HepG2 (cell line): ENCODE measurements around the gene CAMTA2. TPM values are rescaled to one million over a fixed set of nuclear protein-coding genes. Genes with fewer than 3 reads are reported as not detected.

ENCODE experiments used
- ATAC-seq: fragments of 200-7000 bp; cut with Tn5 transposase; 3 replicates; pipeline ENCODE4 v1.9.1; 2020; ENCODE audit warnings: mild to moderate bottlenecking, moderate library complexity
- BruUV-seq: library from RNA; stranded (reverse); fragments of 400-500 nt; replicated peaks from 2 replicates; lab custom pipeline; 2021; lab: Mats Ljungman, UMichigan
- CTCF ChIA-PET: fragments of 300-600 bp; formaldehyde crosslinking; extraction: SDS; loops from one replicate; lab custom pipeline; 2021; ENCODE audit warnings: low total read pairs, inconsistent platforms, low intra/inter-chr PET ratio; lab: Yijun Ruan, JAX
- POLR2A ChIA-PET: fragments of 350-600 bp; sonication (Branson Sonifier 250); formaldehyde crosslinking; loops from one replicate; lab custom pipeline; 2020; ENCODE audit warnings: antibody characterized with exemption, inconsistent platforms; lab: Yijun Ruan, JAX
- DNase-seq: peaks from one replicate; pipeline ENCODE4 v3.0.0-alpha.2; 2015; ENCODE audit warnings: low spot score
- FAIRE-seq: peaks from 3 replicates; lab custom pipeline; 2011; peaks lifted over from hg19 to GRCh38; lab: Jason Lieb, UNC
- H2AFZ ChIP-seq: one replicate; pipeline ENCODE4 v1.6.1; 2011; ENCODE audit warnings: low read length, inconsistent platforms
- H3K27ac ChIP-seq: fragments of 300-600 bp; 3 replicates; pipeline ENCODE4 v1.8.0; 2011; ENCODE audit warnings: mixed run types, mild to moderate bottlenecking, mixed read lengths, low read length, inconsistent platforms; ENCODE audit not compliant: insufficient read depth; ENCODE audit errors: extremely low read length
- H3K27me3 ChIP-seq, 2 experiments: fragments of 200-600 bp in 1 of 2; 2 replicates in 1 of 2; 3 replicates in 1 of 2; pipeline versions ENCODE4 v1.6.0 to v1.8.0; 2011; ENCODE audit warnings: low read length in 2 of 2, mild to moderate bottlenecking in 2 of 2, moderate library complexity in 2 of 2, inconsistent platforms in 1 of 2; ENCODE audit not compliant: insufficient read depth in 2 of 2, control insufficient read depth in 1 of 2
- H3K36me3 ChIP-seq, 2 experiments: fragments of 200-600 bp in 1 of 2; replicated peaks in 1 of 2; 2 replicates in 1 of 2; 3 replicates in 1 of 2; pipeline versions ENCODE4 v1.5.1 to v1.8.0; 2011; ENCODE audit warnings: low read length in 2 of 2, inconsistent platforms in 1 of 2; ENCODE audit not compliant: insufficient read depth in 2 of 2, control insufficient read depth in 1 of 2
- H3K4me1 ChIP-seq: 2 replicates; pipeline ENCODE4 v1.5.1; 2012; ENCODE audit warnings: low read length, inconsistent platforms; ENCODE audit not compliant: insufficient read depth
- H3K4me2 ChIP-seq: 2 replicates; pipeline ENCODE4 v1.6.0; 2011; ENCODE audit warnings: low read depth, low read length, inconsistent platforms
- H3K4me3 ChIP-seq, 3 experiments: fragments of 200-600 bp in 1 of 3; sonication (generic), shearing (Covaris generic) in 1 of 3; replicated peaks in 1 of 3; 2 replicates each; pipeline ENCODE4 v1.5.1; 2011 to 2016; ENCODE audit warnings: low read length in 3 of 3, inconsistent platforms in 2 of 3, low read depth in 2 of 3, mild to moderate bottlenecking in 2 of 3, control low read depth in 1 of 3, mixed read lengths in 1 of 3; ENCODE audit not compliant: insufficient read depth in 1 of 3
- H3K79me2 ChIP-seq: one replicate; pipeline ENCODE4 v1.6.1; 2011; ENCODE audit warnings: low read length, inconsistent platforms; ENCODE audit not compliant: insufficient read depth
- H3K9ac ChIP-seq: 2 replicates; pipeline ENCODE4 v1.6.0; 2011; ENCODE audit warnings: mild to moderate bottlenecking, low read depth, low read length, inconsistent platforms; ENCODE audit not compliant: insufficient read depth
- H3K9me3 ChIP-seq: 2 replicates; pipeline ENCODE4 v1.5.1; 2012; ENCODE audit warnings: mild to moderate bottlenecking, low read length
- H4K20me1 ChIP-seq: 2 replicates; pipeline ENCODE4 v1.6.0; 2011; ENCODE audit warnings: inconsistent platforms, mild to moderate bottlenecking, low read length, moderate library complexity; ENCODE audit not compliant: insufficient read depth
- DMAP1 ChIP-seq: IDR thresholded peaks from 2 replicates; pipeline ENCODE4 v1.6.1; 2016
- FOXK2 ChIP-seq: fragments of 450-650 bp; IDR thresholded peaks from 2 replicates; pipeline ENCODE4 v1.6.1; 2016
- GPN1 ChIP-seq: sonication (generic); formaldehyde crosslinking; IDR thresholded peaks from 2 replicates; pipeline ENCODE4 v1.5.1; 2020; ENCODE audit warnings: missing genetic modification reagents, borderline replicate concordance
- HES4 ChIP-seq: sonication (generic); formaldehyde crosslinking; IDR thresholded peaks from 2 replicates; pipeline ENCODE4 v1.9.0; 2021; ENCODE audit warnings: mild to moderate bottlenecking, missing genetic modification reagents, borderline replicate concordance
- HNRNPK ChIP-seq: fragments of 200-400 bp; formaldehyde crosslinking; IDR thresholded peaks from 2 replicates; pipeline ENCODE4 v1.6.1; 2018; ENCODE audit warnings: low read length, low read depth, moderate library complexity, mild to moderate bottlenecking; ENCODE audit not compliant: poor library complexity, severe bottlenecking
- MYC ChIP-seq: sonication (generic); formaldehyde crosslinking; IDR thresholded peaks from 2 replicates; pipeline ENCODE4 v1.9.0; 2021; ENCODE audit warnings: missing genetic modification reagents, borderline replicate concordance
- NCOA1 ChIP-seq: sonication (generic); formaldehyde crosslinking; IDR thresholded peaks from 2 replicates; pipeline ENCODE4 v1.9.0; 2021; ENCODE audit warnings: missing genetic modification reagents
- PAX8 ChIP-seq: sonication (generic); formaldehyde crosslinking; IDR thresholded peaks from 2 replicates; pipeline ENCODE4 v1.8.0; 2022; ENCODE audit warnings: mild to moderate bottlenecking, missing genetic modification reagents, borderline replicate concordance
- POLR2AphosphoS5 ChIP-seq: IDR thresholded peaks from 2 replicates; pipeline ENCODE4 v1.6.1; 2012; ENCODE audit warnings: low read depth, low read length
- PRMT3 ChIP-seq: sonication (generic); formaldehyde crosslinking; IDR thresholded peaks from 2 replicates; pipeline ENCODE4 v1.8.1; 2022; ENCODE audit warnings: low read depth, mild to moderate bottlenecking, moderate library complexity, missing genetic modification reagents, borderline replicate concordance
- RARG ChIP-seq: sonication (generic); formaldehyde crosslinking; IDR thresholded peaks from 2 replicates; pipeline ENCODE4 v1.4.0; 2020; ENCODE audit warnings: low read depth, mild to moderate bottlenecking, missing genetic modification reagents
- RBFOX2 ChIP-seq: fragments of 200-400 bp; formaldehyde crosslinking; IDR thresholded peaks from 2 replicates; pipeline ENCODE4 v1.6.1; 2017; ENCODE audit warnings: low read depth, mild to moderate bottlenecking, low read length
- SP2 ChIP-seq: sonication (generic); formaldehyde crosslinking; IDR thresholded peaks from 2 replicates; pipeline ENCODE4 v1.5.1; 2020; ENCODE audit warnings: mild to moderate bottlenecking, missing genetic modification reagents
- ZBTB39 ChIP-seq: sonication (generic); formaldehyde crosslinking; IDR thresholded peaks from 2 replicates; pipeline ENCODE4 v1.5.0; 2020; ENCODE audit warnings: missing genetic modification reagents
- ZIK1 ChIP-seq: sonication (generic); formaldehyde crosslinking; IDR thresholded peaks from 2 replicates; pipeline ENCODE4 v1.5.0; 2020; ENCODE audit warnings: mild to moderate bottlenecking, low read depth, missing genetic modification reagents, borderline replicate concordance
- ZNF160 ChIP-seq: sonication (generic); formaldehyde crosslinking; IDR thresholded peaks from 2 replicates; pipeline ENCODE4 v1.8.0; 2022; ENCODE audit warnings: mild to moderate bottlenecking, inconsistent platforms, missing genetic modification reagents
- ZNF225 ChIP-seq: sonication (generic); formaldehyde crosslinking; IDR thresholded peaks from 2 replicates; pipeline ENCODE4 v1.4.0; 2020; ENCODE audit warnings: mild to moderate bottlenecking, missing genetic modification reagents
- ZNF414 ChIP-seq: sonication (generic); formaldehyde crosslinking; IDR thresholded peaks from 2 replicates; pipeline ENCODE4 v1.5.0; 2020; ENCODE audit warnings: missing genetic modification reagents
- ZNF430 ChIP-seq: sonication (generic); formaldehyde crosslinking; IDR thresholded peaks from 2 replicates; pipeline ENCODE4 v1.9.0; 2021; ENCODE audit warnings: mild to moderate bottlenecking, missing genetic modification reagents
- ZNF543 ChIP-seq: sonication (generic); formaldehyde crosslinking; IDR thresholded peaks from 2 replicates; pipeline ENCODE4 v1.4.0; 2020; ENCODE audit warnings: mild to moderate bottlenecking, missing genetic modification reagents
- ZNF777 ChIP-seq: sonication (generic); formaldehyde crosslinking; IDR thresholded peaks from 2 replicates; pipeline ENCODE4 v1.4.0; 2020; ENCODE audit warnings: missing genetic modification reagents
- ZSCAN20 ChIP-seq: sonication (generic); formaldehyde crosslinking; IDR thresholded peaks from 2 replicates; pipeline ENCODE4 v1.4.0; 2020; ENCODE audit warnings: missing genetic modification reagents, mild to moderate bottlenecking, borderline replicate concordance
- WGBS: methylation state at CpG from one replicate; pipeline ENCODE4 v1.1.6; 2017; ENCODE audit warnings: low lambda C conversion rate; 5-methylcytosine and 5-hydroxymethylcytosine counted together
- in situ Hi-C: cut with HindIII; loops from 2 replicates; pipeline ENCODE4 v1.10.0; 2017; ENCODE audit warnings: low pct_unique_long_range_greater_than_20kb; ENCODE audit not compliant: extremely low pct_ligation_motif_present
- intact Hi-C: fragments of 100-400 bp; cut with micrococcal nuclease; formaldehyde crosslinking; loops from one replicate; pipeline ENCODE4 v1.10.0; 2022; ENCODE audit not compliant: unreplicated experiment
- polyA plus RNA-seq, 8 experiments: library from polyadenylated mRNA; depleted of rRNA in 3 of 8; stranded (reverse) in 7 of 8; unstranded in 1 of 8; fragments of >200 nt; fragmentation: Illumina TruSeq in 4 of 8; extraction: Trizol in 4 of 8; gene quantifications; 2 replicates each; pipeline versions ENCODE4 v1.2.1 to v1.2.3, GENCODE V29; 2011 to 2016; ENCODE audit warnings: low read depth in 4 of 8, missing spikeins in 1 of 8, mixed read lengths in 1 of 8; ENCODE audit not compliant: insufficient read depth in 1 of 8
- total RNA-seq, 5 experiments: library from RNA; depleted of rRNA; stranded (reverse); fragments of >200 nt; fragmentation: Illumina TruSeq; extraction: Trizol; gene quantifications; 2 replicates each; pipeline ENCODE4 v1.2.3, GENCODE V29; 2016; ENCODE audit warnings: low read depth in 1 of 5

CAMTA2 gene
- total and polyA plus RNA-seq, 2 of the 13 experiments (the other 11 are each of a cell fraction or from before 2014, with no cell fraction given): 4.1 to 7.1 TPM

GRCh38 chr17:4998027-4998731 lies 10.7 kb upstream of the CAMTA2 start:
- peaks cover 4 to 24% of the 10 kb centered on the region in 2 experiments for H3K36me3 ChIP-seq
- POLR2A ChIA-PET: interaction anchor here (0.7 to 5.1 kb wide), 20 partner anchors 8 to 202 kb away, joined by 3 to 74 read pairs (median 7); partner anchors contain the start of genes CAMTA2, ENO3, PFN1 and PSMB6
- in situ Hi-C loops: no loop called here
- H3K79me2 ChIP-seq: peaks cover 27% of the 10 kb centered on the region
- DNase-seq (peak; percentile 40), FAIRE-seq (no peak), ATAC-seq (peak; percentile 46)
- H3K4me2 ChIP-seq: peak overlapping the region; percentile 82
- H3K9ac ChIP-seq: peak overlapping the region; percentile 92
- no TSS peak for BruUV-seq
- 1% methylated on average over 9 of the region's 55 CpGs for WGBS
- no peaks in the 10 kb centered on the region; a peak in 1 of 5 replicates for H3K27me3 ChIP-seq
- no peaks in the 10 kb centered on the region for H4K20me1 ChIP-seq
- H3K4me3 ChIP-seq: peak overlapping the region; percentile 91 to 93 (median 92)
- H3K9me3 ChIP-seq: no peaks in the 10 kb centered on the region
- H3K4me1 ChIP-seq: peaks cover 28% of the 10 kb centered on the region
- CTCF ChIA-PET: no interaction called here
- intact Hi-C loops: no loop called here
- H2AFZ ChIP-seq: no peak overlapping the region
- H3K27ac ChIP-seq: peak overlapping the region; percentile 93
- TF ChIP-seq ZNF225 (CRISPR knock-in tag) (0 out of 2 replicates have a peak, but pooled peaks have one; percentile 13), PAX8 (CRISPR knock-in tag) (0 out of 2 replicates have a peak, but pooled peaks have one; percentile 32), ZIK1 (CRISPR knock-in tag) (0 out of 2 replicates have a peak, but pooled peaks have one; percentile 3), DMAP1 (peak; percentile 4; the same call in 1 of the 2 replicates), NCOA1 (0 out of 2 replicates have a peak, but pooled peaks have one; percentile 33), GPN1 (0 out of 2 replicates have a peak, but pooled peaks have one; percentile 9), RBFOX2 (peak; percentile 79), MYC (CRISPR knock-in tag) (peak; percentile 37; the same call in 1 of the 2 replicates), ZNF430 (0 out of 2 replicates have a peak, but pooled peaks have one; percentile 11), ZNF160 (CRISPR knock-in tag) (0 out of 2 replicates have a peak, but pooled peaks have one; percentile 3), ZNF414 (CRISPR knock-in tag) (0 out of 2 replicates have a peak, but pooled peaks have one; percentile 44), HES4 (CRISPR knock-in tag) (0 out of 2 replicates have a peak, but pooled peaks have one; percentile 6), FOXK2 (no peak), ZSCAN20 (0 out of 2 replicates have a peak, but pooled peaks have one; percentile 15), ZNF777 (no peak; the same call in 1 of the 2 replicates), ZBTB39 (CRISPR knock-in tag) (peak; percentile 67; the same call in 1 of the 2 replicates), PRMT3 (CRISPR knock-in tag) (no peak), ZNF543 (CRISPR knock-in tag) (peak; percentile 54; the same call in 1 of the 2 replicates), SP2 (CRISPR knock-in tag) (peak; percentile 11; the same call in 1 of the 2 replicates), POLR2AphosphoS5 (0 out of 2 replicates have a peak, but pooled peaks have one; percentile 28), RARG (no peak), HNRNPK (peak; percentile 48)
